ENCODE results near the gene SENP1.

The SENP1 gene

GRCh38 chr12:48043771-48044170, 62.1 kb downstream of the SENP1 start:
- TF ChIP-seq CTCF (conservative IDR thresholded peaks at IDR 0.05; ENCODE audit: low read length) (no peak), EZH2phosphoT487 (IDR thresholded peaks at IDR 0.05; ENCODE audit: borderline replicate concordance) (no peak)
- H3K4me2 ChIP-seq (ENCODE audit: low read depth, low read length, poor library complexity, severe bottlenecking): no peak overlapping the region
- H3K9me3 ChIP-seq (ENCODE audit: insufficient read depth, low read depth, low read length): no peaks in the 10 kb centered on the region
- no peaks in the 10 kb centered on the region for H4K20me1 ChIP-seq (ENCODE audit: insufficient read depth, low read length, poor library complexity, severe bottlenecking)
- H3K79me2 ChIP-seq (ENCODE audit: insufficient read depth, low read length): no peaks in the 10 kb centered on the region
- no peak overlapping the region for H2AFZ ChIP-seq (ENCODE audit: low read length)
- H3K27me3 ChIP-seq (ENCODE audit: insufficient read depth, low read length, poor library complexity, severe bottlenecking): no peaks in the 10 kb centered on the region
- H3F3A ChIP-seq (ENCODE audit: low read depth): no peaks in the 10 kb centered on the region
- no peaks in the 10 kb centered on the region for H3K4me1 ChIP-seq (ENCODE audit: insufficient read depth, low read length, poor library complexity, severe bottlenecking)
- no peak overlapping the region for H3K4me3 ChIP-seq (ENCODE audit: low read length, poor library complexity, severe bottlenecking)
- peaks cover 56% of the 10 kb centered on the region; the same call in 1 of the 2 replicates for H3K36me3 ChIP-seq (ENCODE audit: insufficient read depth, low read length)
- H3K9me2 ChIP-seq (replicated peaks; ENCODE audit: low read depth, low read length): no peaks in the 10 kb centered on the region
- no peak overlapping the region for H3K9ac ChIP-seq (ENCODE audit: low read depth, low read length, poor library complexity, severe bottlenecking)

GRCh38 chr12:48041591-48042423, 64.1 kb downstream of the SENP1 start:
- TF ChIP-seq EZH2phosphoT487 (IDR thresholded peaks at IDR 0.05; ENCODE audit: borderline replicate concordance) (no peak), CTCF (conservative IDR thresholded peaks at IDR 0.05; ENCODE audit: low read length) (no peak)
- H3K79me2 ChIP-seq (ENCODE audit: insufficient read depth, low read length): no peaks in the 10 kb centered on the region
- no peaks in the 10 kb centered on the region for H3K4me1 ChIP-seq (ENCODE audit: insufficient read depth, low read length, poor library complexity, severe bottlenecking)
- no peaks in the 10 kb centered on the region for H3K27me3 ChIP-seq (ENCODE audit: insufficient read depth, low read length, poor library complexity, severe bottlenecking)
- peaks cover 37% of the 10 kb centered on the region; the same call in 1 of the 2 replicates for H3K36me3 ChIP-seq (ENCODE audit: insufficient read depth, low read length)
- no peaks in the 10 kb centered on the region for H4K20me1 ChIP-seq (ENCODE audit: insufficient read depth, low read length, poor library complexity, severe bottlenecking)
- no peaks in the 10 kb centered on the region for H3K9me2 ChIP-seq (replicated peaks; ENCODE audit: low read depth, low read length)
- H3F3A ChIP-seq (ENCODE audit: low read depth): no peaks in the 10 kb centered on the region
- H3K4me3 ChIP-seq (ENCODE audit: low read length, poor library complexity, severe bottlenecking): no peak overlapping the region
- H2AFZ ChIP-seq (ENCODE audit: low read length): no peak overlapping the region
- no peaks in the 10 kb centered on the region for H3K9me3 ChIP-seq (ENCODE audit: insufficient read depth, low read depth, low read length)
- no peak overlapping the region for H3K9ac ChIP-seq (ENCODE audit: low read depth, low read length, poor library complexity, severe bottlenecking)
- no peak overlapping the region for H3K4me2 ChIP-seq (ENCODE audit: low read depth, low read length, poor library complexity, severe bottlenecking)

GRCh38 chr12:48040354-48040753, 65.5 kb downstream of the SENP1 start:
- H3F3A ChIP-seq (ENCODE audit: low read depth): no peaks in the 10 kb centered on the region
- no peak overlapping the region for H3K9ac ChIP-seq (ENCODE audit: low read depth, low read length, poor library complexity, severe bottlenecking)
- no peak overlapping the region for H3K4me3 ChIP-seq (ENCODE audit: low read length, poor library complexity, severe bottlenecking)
- no peaks in the 10 kb centered on the region for H3K79me2 ChIP-seq (ENCODE audit: insufficient read depth, low read length)
- H3K4me1 ChIP-seq (ENCODE audit: insufficient read depth, low read length, poor library complexity, severe bottlenecking): no peaks in the 10 kb centered on the region
- H3K36me3 ChIP-seq (ENCODE audit: insufficient read depth, low read length): peaks cover 23% of the 10 kb centered on the region; the same call in 1 of the 2 replicates
- no peaks in the 10 kb centered on the region for H3K9me2 ChIP-seq (replicated peaks; ENCODE audit: low read depth, low read length)
- H3K9me3 ChIP-seq (ENCODE audit: insufficient read depth, low read depth, low read length): no peaks in the 10 kb centered on the region
- no peak overlapping the region for H3K4me2 ChIP-seq (ENCODE audit: low read depth, low read length, poor library complexity, severe bottlenecking)
- H3K27me3 ChIP-seq (ENCODE audit: insufficient read depth, low read length, poor library complexity, severe bottlenecking): no peaks in the 10 kb centered on the region
- H4K20me1 ChIP-seq (ENCODE audit: insufficient read depth, low read length, poor library complexity, severe bottlenecking): no peaks in the 10 kb centered on the region
- H2AFZ ChIP-seq (ENCODE audit: low read length): no peak overlapping the region
- TF ChIP-seq CTCF (conservative IDR thresholded peaks at IDR 0.05; ENCODE audit: low read length) (no peak), EZH2phosphoT487 (IDR thresholded peaks at IDR 0.05; ENCODE audit: borderline replicate concordance) (no peak)

Data from Loucy (cell line).